GM23338 (cell line): Measurements from ENCODE around the gene TMEM60. TPM values are rescaled to one million over a fixed set of nuclear protein-coding genes. Genes with fewer than 3 reads are reported as not detected.

Experiments used
- ATAC-seq: fragments of 200-7000 bp; cut with Tn5 transposase; 3 replicates; pipeline ENCODE4 v1.9.1; 2020
- DNase-seq: peaks from one replicate; pipeline ENCODE4 v3.0.0-alpha.2; 2015; ENCODE audit warnings: low spot score
- H2AFZ ChIP-seq: fragments of 200-600 bp; sonication (generic); 2 replicates; pipeline ENCODE4 v1.8.0; 2016; ENCODE audit warnings: antibody characterized with exemption, mild to moderate bottlenecking, moderate library complexity
- H3F3A ChIP-seq: fragments of 200-600 bp; sonication (generic); replicated peaks from 2 replicates; pipeline ENCODE4 v1.8.0; 2017; ENCODE audit warnings: antibody characterized with exemption, mixed run types, low read depth
- H3K27ac ChIP-seq: fragments of 200-600 bp; sonication (generic); 2 replicates; pipeline ENCODE4 v1.6.1; 2016; ENCODE audit warnings: low read depth
- H3K27me3 ChIP-seq: fragments of 200-600 bp; sonication (generic); 2 replicates; pipeline ENCODE4 v1.8.0; 2016; ENCODE audit warnings: mild to moderate bottlenecking, mixed run types, moderate library complexity; ENCODE audit not compliant: insufficient read depth
- H3K36me3 ChIP-seq: fragments of 200-600 bp; sonication (generic); 2 replicates; pipeline ENCODE4 v1.8.0; 2016; ENCODE audit warnings: mild to moderate bottlenecking; ENCODE audit not compliant: insufficient read depth
- H3K4me1 ChIP-seq: fragments of 200-600 bp; sonication (generic); 2 replicates; pipeline ENCODE4 v1.8.0; 2016; ENCODE audit warnings: mild to moderate bottlenecking, moderate library complexity; ENCODE audit not compliant: insufficient read depth
- H3K4me2 ChIP-seq: fragments of 200-600 bp; sonication (generic); 2 replicates; pipeline ENCODE4 v1.7.1; 2017; ENCODE audit warnings: mixed run types
- H3K4me3 ChIP-seq: fragments of 200-600 bp; sonication (generic); 2 replicates; pipeline ENCODE4 v1.6.1; 2016; ENCODE audit warnings: mixed run types
- H3K79me2 ChIP-seq: fragments of 200-600 bp; sonication (generic); replicated peaks from 2 replicates; pipeline ENCODE4 v1.8.0; 2017; ENCODE audit warnings: mild to moderate bottlenecking; ENCODE audit not compliant: insufficient read depth
- H3K9me2 ChIP-seq: fragments of 200-600 bp; sonication (generic); 2 replicates; pipeline ENCODE4 v1.8.0; 2017; ENCODE audit not compliant: insufficient read depth
- H4K20me1 ChIP-seq: fragments of 200-600 bp; sonication (generic); replicated peaks from 2 replicates; pipeline ENCODE4 v1.8.0; 2017; ENCODE audit warnings: mild to moderate bottlenecking; ENCODE audit not compliant: insufficient read depth
- H3K27ac Mint-ChIP-seq: 2 replicates; pipeline ENCODE4 v1.8.0; 2020; ENCODE audit warnings: inconsistent platforms, mild to moderate bottlenecking, moderate library complexity, mixed read lengths
- H3K27me3 Mint-ChIP-seq: 3 replicates; pipeline ENCODE4 v1.8.0; 2022; ENCODE audit warnings: low read depth, mild to moderate bottlenecking, moderate library complexity, mixed read lengths, inconsistent platforms; ENCODE audit not compliant: insufficient read depth, poor library complexity
- H3K36me3 Mint-ChIP-seq: 3 replicates; pipeline ENCODE4 v1.8.0; 2021; ENCODE audit warnings: low read depth, mild to moderate bottlenecking, inconsistent platforms, moderate library complexity, mixed read lengths
- H3K4me1 Mint-ChIP-seq: 3 replicates; pipeline ENCODE4 v1.8.0; 2020; ENCODE audit warnings: mild to moderate bottlenecking, inconsistent platforms, mixed read lengths
- H3K4me3 Mint-ChIP-seq: 3 replicates; pipeline ENCODE4 v1.8.0; 2021; ENCODE audit warnings: moderate library complexity, mild to moderate bottlenecking, inconsistent platforms, mixed read lengths
- H3K9me3 Mint-ChIP-seq: 3 replicates; pipeline ENCODE4 v1.8.0; 2020; ENCODE audit warnings: moderate library complexity, mild to moderate bottlenecking, inconsistent platforms, mixed read lengths
- CREB1 ChIP-seq: fragments of 250-450 bp; sonication (Bioruptor Pico); IDR thresholded peaks from 2 replicates; pipeline ENCODE4 v1.5.0; 2020; ENCODE audit warnings: low read depth, mild to moderate bottlenecking, moderate library complexity
- EZH2 ChIP-seq: fragments of 200-600 bp; sonication (generic); IDR thresholded peaks from one replicate; pipeline ENCODE4 v1.8.0; 2017; ENCODE audit warnings: antibody characterized with exemption, mild to moderate bottlenecking, low read depth; ENCODE audit not compliant: unreplicated experiment
- EZH2phosphoT487 ChIP-seq: fragments of 200-600 bp; sonication (generic); IDR thresholded peaks from one replicate; pipeline ENCODE4 v1.8.1; 2018; ENCODE audit warnings: antibody characterized with exemption; ENCODE audit not compliant: unreplicated experiment
- JUNB ChIP-seq: IDR thresholded peaks from one replicate; pipeline ENCODE4 v1.6.1; 2016; ENCODE audit warnings: antibody characterized with exemption; ENCODE audit not compliant: unreplicated experiment
- POLR2AphosphoS5 ChIP-seq: IDR thresholded peaks from 2 replicates; pipeline ENCODE4 v1.6.1; 2016; ENCODE audit warnings: antibody characterized with exemption, low read depth
- REST ChIP-seq: IDR thresholded peaks from one replicate; pipeline ENCODE4 v1.6.1; 2018; ENCODE audit warnings: antibody characterized with exemption; ENCODE audit not compliant: unreplicated experiment
- STAT1 ChIP-seq: IDR thresholded peaks from one replicate; pipeline ENCODE4 v1.6.1; 2016; ENCODE audit warnings: antibody characterized with exemption; ENCODE audit not compliant: unreplicated experiment
- ZNF114 ChIP-seq: fragments of 250-450 bp; sonication (Bioruptor Pico); IDR thresholded peaks from 2 replicates; pipeline ENCODE4 v1.5.0; 2020; ENCODE audit warnings: mild to moderate bottlenecking, moderate library complexity
- polyA plus RNA-seq: library from polyadenylated mRNA; unstranded; fragments of >200 nt; fragmentation: Nextera tagmentation; extraction: Ambion mirVana; gene quantifications from 2 replicates; pipeline ENCODE4 v1.2.1, GENCODE V29; 2016
- total RNA-seq: library from RNA; depleted of rRNA; stranded (reverse); fragments of >200 nt; shearing (Covaris generic); gene quantifications from 2 replicates; pipeline ENCODE4 v1.2.3, GENCODE V29; 2014
- TF ChIP-seq, protein P1 (sequence below): IDR thresholded peaks from 2 replicates; pipeline ENCODE4 v1.6.1; 2016; ENCODE audit warnings: antibody characterized with exemption
- TF ChIP-seq, protein P2 (sequence below), 2 experiments: fragments of 200-600 bp in 1 of 2; sonication (generic) in 1 of 2; conservative IDR thresholded peaks; 2 replicates each; pipeline versions ENCODE4 v1.5.1 to v1.6.1; 2016 to 2017; ENCODE audit warnings: antibody characterized with exemption in 2 of 2, low read depth in 2 of 2, mild to moderate bottlenecking in 2 of 2, moderate library complexity in 1 of 2

TMEM60 gene
- total and polyA plus RNA-seq, 2 experiments from 2014 or later = 29.5 to 68.2 TPM

GRCh38 chr7:77752016-77752415, 46.2 kb downstream of the TMEM60 start:
- TF ChIP-seq EZH2 = no peak
- no peak for TF ChIP-seq CREB1 (CRISPR knock-in tag)
- no peak for TF ChIP-seq REST
- no peak for TF ChIP-seq STAT1
- no peak for TF ChIP-seq ZNF114 (CRISPR knock-in tag)
- no peak for TF ChIP-seq EZH2phosphoT487
- TF ChIP-seq, protein P1, sequence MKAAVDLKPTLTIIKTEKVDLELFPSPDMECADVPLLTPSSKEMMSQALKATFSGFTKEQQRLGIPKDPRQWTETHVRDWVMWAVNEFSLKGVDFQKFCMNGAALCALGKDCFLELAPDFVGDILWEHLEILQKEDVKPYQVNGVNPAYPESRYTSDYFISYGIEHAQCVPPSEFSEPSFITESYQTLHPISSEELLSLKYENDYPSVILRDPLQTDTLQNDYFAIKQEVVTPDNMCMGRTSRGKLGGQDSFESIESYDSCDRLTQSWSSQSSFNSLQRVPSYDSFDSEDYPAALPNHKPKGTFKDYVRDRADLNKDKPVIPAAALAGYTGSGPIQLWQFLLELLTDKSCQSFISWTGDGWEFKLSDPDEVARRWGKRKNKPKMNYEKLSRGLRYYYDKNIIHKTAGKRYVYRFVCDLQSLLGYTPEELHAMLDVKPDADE = no peak
- TF ChIP-seq, protein P2, sequence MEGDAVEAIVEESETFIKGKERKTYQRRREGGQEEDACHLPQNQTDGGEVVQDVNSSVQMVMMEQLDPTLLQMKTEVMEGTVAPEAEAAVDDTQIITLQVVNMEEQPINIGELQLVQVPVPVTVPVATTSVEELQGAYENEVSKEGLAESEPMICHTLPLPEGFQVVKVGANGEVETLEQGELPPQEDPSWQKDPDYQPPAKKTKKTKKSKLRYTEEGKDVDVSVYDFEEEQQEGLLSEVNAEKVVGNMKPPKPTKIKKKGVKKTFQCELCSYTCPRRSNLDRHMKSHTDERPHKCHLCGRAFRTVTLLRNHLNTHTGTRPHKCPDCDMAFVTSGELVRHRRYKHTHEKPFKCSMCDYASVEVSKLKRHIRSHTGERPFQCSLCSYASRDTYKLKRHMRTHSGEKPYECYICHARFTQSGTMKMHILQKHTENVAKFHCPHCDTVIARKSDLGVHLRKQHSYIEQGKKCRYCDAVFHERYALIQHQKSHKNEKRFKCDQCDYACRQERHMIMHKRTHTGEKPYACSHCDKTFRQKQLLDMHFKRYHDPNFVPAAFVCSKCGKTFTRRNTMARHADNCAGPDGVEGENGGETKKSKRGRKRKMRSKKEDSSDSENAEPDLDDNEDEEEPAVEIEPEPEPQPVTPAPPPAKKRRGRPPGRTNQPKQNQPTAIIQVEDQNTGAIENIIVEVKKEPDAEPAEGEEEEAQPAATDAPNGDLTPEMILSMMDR (conservative IDR thresholded peaks at IDR 0.05; ENCODE audit: low read depth in 2 of 2) = no peak
- TF ChIP-seq POLR2AphosphoS5 = no peak
- TF ChIP-seq JUNB = no peak
- no peaks in the 10 kb centered on the region for H3K4me1 Mint-ChIP-seq
- Histone ChIP-seq H3K4me2 (no peak overlapping the region), H3K4me1 (no peaks in the 10 kb centered on the region), H2AFZ (no peak overlapping the region), H3K79me2 (peaks cover 41% of the 10 kb centered on the region), H3K27ac (no peak overlapping the region), H3F3A (no peaks in the 10 kb centered on the region), H3K4me3 (no peak overlapping the region), H3K36me3 (no peaks in the 10 kb centered on the region; the same call in 1 of the 2 replicates), H4K20me1 (peaks cover 18% of the 10 kb centered on the region), H3K27me3 (no peaks in the 10 kb centered on the region), H3K9me2 (no peaks in the 10 kb centered on the region)
- H3K27ac Mint-ChIP-seq = no peak overlapping the region
- peaks cover 7% of the 10 kb centered on the region; the same call in 1 of the 3 replicates for H3K36me3 Mint-ChIP-seq
- DNase-seq (no peak), ATAC-seq (no peak)
- no peaks in the 10 kb centered on the region for H3K9me3 Mint-ChIP-seq
- H3K4me3 Mint-ChIP-seq = no peak overlapping the region
- peaks cover 2% of the 10 kb centered on the region for H3K27me3 Mint-ChIP-seq
